Stimulated activated naive CD4-positive, alpha-beta T cell (primary cell): ENCODE data around the gene NOL3.

ENCODE experiments used
- DNase-seq, 6 experiments: peaks; one replicate each; lab custom pipeline; 2025; lab: John Stamatoyannopoulos, UW

NOL3 gene

GRCh38 chr16:67190041-67190440 is 19.7 kb downstream of the NOL3 start, which contains the start of gene EXOC3L1:
TSS of gene EXOC3L1 (minus strand) at chr16:67190136. CDS start at chr16:67189676, 460 bp downstream.
- DNase-seq: no peak

GRCh38 chr16:67190448-67191399 is 20.4 kb downstream of the NOL3 start:
- DNase-seq: no peak

- no peak for DNase-seq
Measured at GRCh38 chr16:67191411-67191994, 21.2 kb downstream of the NOL3 start.

GRCh38 chr16:67191995-67192681 is 21.8 kb downstream of the NOL3 start, which contains the start of gene E2F4:
TSS of gene E2F4 (plus strand) at chr16:67192155. CDS start at chr16:67192228, 73 bp downstream.
- DNase-seq: peak; percentile 71 to 79 (median 75)

GRCh38 chr16:67192781-67193361 is 22.5 kb downstream of the NOL3 start:
- no peak for DNase-seq

GRCh38 chr16:67193536-67193935 is 23.2 kb downstream of the NOL3 start:
- no peak for DNase-seq

- DNase-seq: no peak
Measured at GRCh38 chr16:67194260-67194659, 23.9 kb downstream of the NOL3 start.

- no peak for DNase-seq
Measured at GRCh38 chr16:67195676-67196075, 25.3 kb downstream of the NOL3 start.

GRCh38 chr16:67196881-67197280 is 26.5 kb downstream of the NOL3 start:
- DNase-seq: no peak

- DNase-seq: no peak
Measured at GRCh38 chr16:67197704-67198103, 27.4 kb downstream of the NOL3 start.

- DNase-seq: peak in 1 of 6 experiments; percentile 13
Measured at GRCh38 chr16:67198238-67198734, 27.9 kb downstream of the NOL3 start.

GRCh38 chr16:67199011-67199807 is 28.9 kb downstream of the NOL3 start, which contains the start of gene ELMO3:
TSS of gene ELMO3 (plus strand) at chr16:67199131. CDS start at chr16:67199327, 196 bp downstream.
- DNase-seq: no peak

- no peak for DNase-seq
Measured at GRCh38 chr16:67199808-67200198, 29.5 kb downstream of the NOL3 start.

GRCh38 chr16:67200491-67200890 is 30.2 kb downstream of the NOL3 start:
- DNase-seq: no peak

GRCh38 chr16:67201411-67202345 is 31.3 kb downstream of the NOL3 start:
- no peak for DNase-seq

GRCh38 chr16:67202426-67202825 is 32.1 kb downstream of the NOL3 start:
- DNase-seq: no peak

- DNase-seq: no peak
Measured at GRCh38 chr16:67202956-67203493, 32.7 kb downstream of the NOL3 start.

- no peak for DNase-seq
Measured at GRCh38 chr16:67204076-67204475, 33.7 kb downstream of the NOL3 start.

- no peak for DNase-seq
Measured at GRCh38 chr16:67206129-67206837, 35.9 kb downstream of the NOL3 start.
